Measurements from ENCODE around the gene RPL10A.

Gene RPL10A

GRCh38 chr6:35488517-35488862 is 20.3 kb downstream of the RPL10A start:
- H3K9me3 ChIP-seq (ENCODE audit: control insufficient read depth, insufficient read depth, low read length) = no peaks in the 10 kb centered on the region
- no peaks in the 10 kb centered on the region for H3K36me3 ChIP-seq (ENCODE audit: control insufficient read depth, low read length)
- no peaks in the 10 kb centered on the region for H3K9me2 ChIP-seq (replicated peaks; ENCODE audit: control insufficient read depth, low read length)
- no peaks in the 10 kb centered on the region for H3F3A ChIP-seq (ENCODE audit: control insufficient read depth, insufficient read depth)
- H3K4me2 ChIP-seq (ENCODE audit: low read length) = no peak overlapping the region
- no peaks in the 10 kb centered on the region for H3K4me1 ChIP-seq (ENCODE audit: control insufficient read depth, low read length)
- peaks cover 61% of the 10 kb centered on the region for H3K27me3 ChIP-seq (ENCODE audit: control insufficient read depth, low read length)
- no peak overlapping the region for H3K4me3 ChIP-seq (ENCODE audit: low read length)
- no peak overlapping the region for H3K27ac ChIP-seq (ENCODE audit: low read depth, low read length)
- no peak for TF ChIP-seq CTCF (IDR thresholded peaks at IDR 0.05; ENCODE audit: low read depth, low read length, poor library complexity, severe bottlenecking)
- TF ChIP-seq EZH2phosphoT487 (IDR thresholded peaks at IDR 0.05; ENCODE audit: borderline replicate concordance, low read length) = no peak
- no peaks in the 10 kb centered on the region for H4K20me1 ChIP-seq (ENCODE audit: control insufficient read depth, insufficient read depth, low read depth, low read length)
- no peaks in the 10 kb centered on the region for H3K79me2 ChIP-seq (ENCODE audit: control insufficient read depth, low read length)

GRCh38 chr6:35489066-35489465 is 20.9 kb downstream of the RPL10A start:
- no peaks in the 10 kb centered on the region for H3K36me3 ChIP-seq (ENCODE audit: control insufficient read depth, low read length)
- no peak overlapping the region for H3K4me3 ChIP-seq (ENCODE audit: low read length)
- H4K20me1 ChIP-seq (ENCODE audit: control insufficient read depth, insufficient read depth, low read depth, low read length) = no peaks in the 10 kb centered on the region
- no peaks in the 10 kb centered on the region for H3K9me2 ChIP-seq (replicated peaks; ENCODE audit: control insufficient read depth, low read length)
- H3K79me2 ChIP-seq (ENCODE audit: control insufficient read depth, low read length) = no peaks in the 10 kb centered on the region
- H3F3A ChIP-seq (ENCODE audit: control insufficient read depth, insufficient read depth) = no peaks in the 10 kb centered on the region
- H3K27ac ChIP-seq (ENCODE audit: low read depth, low read length) = no peak overlapping the region
- H3K9me3 ChIP-seq (ENCODE audit: control insufficient read depth, insufficient read depth, low read length) = no peaks in the 10 kb centered on the region
- H3K27me3 ChIP-seq (ENCODE audit: control insufficient read depth, low read length) = peaks cover 62% of the 10 kb centered on the region
- TF ChIP-seq EZH2phosphoT487 (IDR thresholded peaks at IDR 0.05; ENCODE audit: borderline replicate concordance, low read length) = no peak
- no peak for TF ChIP-seq CTCF (IDR thresholded peaks at IDR 0.05; ENCODE audit: low read depth, low read length, poor library complexity, severe bottlenecking)
- peaks cover 4% of the 10 kb centered on the region for H3K4me1 ChIP-seq (ENCODE audit: control insufficient read depth, low read length)
- H3K4me2 ChIP-seq (ENCODE audit: low read length) = no peak overlapping the region

- H3F3A ChIP-seq (ENCODE audit: control insufficient read depth, insufficient read depth) = no peaks in the 10 kb centered on the region
- no peaks in the 10 kb centered on the region for H3K9me2 ChIP-seq (replicated peaks; ENCODE audit: control insufficient read depth, low read length)
- no peak overlapping the region for H3K4me3 ChIP-seq (ENCODE audit: low read length)
- H3K36me3 ChIP-seq (ENCODE audit: control insufficient read depth, low read length) = no peaks in the 10 kb centered on the region
- no peak for TF ChIP-seq EZH2phosphoT487 (IDR thresholded peaks at IDR 0.05; ENCODE audit: borderline replicate concordance, low read length)
- no peak for TF ChIP-seq CTCF (IDR thresholded peaks at IDR 0.05; ENCODE audit: low read depth, low read length, poor library complexity, severe bottlenecking)
- peaks cover 10% of the 10 kb centered on the region for H3K4me1 ChIP-seq (ENCODE audit: control insufficient read depth, low read length)
- H3K27ac ChIP-seq (ENCODE audit: low read depth, low read length) = no peak overlapping the region
- H3K79me2 ChIP-seq (ENCODE audit: control insufficient read depth, low read length) = no peaks in the 10 kb centered on the region
- 0 out of 2 replicates have a peak, but pooled peaks cover under 1% of the 10 kb centered on the region for H4K20me1 ChIP-seq (ENCODE audit: control insufficient read depth, insufficient read depth, low read depth, low read length)
- H3K4me2 ChIP-seq (ENCODE audit: low read length) = no peak overlapping the region
- peaks cover 67% of the 10 kb centered on the region for H3K27me3 ChIP-seq (ENCODE audit: control insufficient read depth, low read length)
- H3K9me3 ChIP-seq (ENCODE audit: control insufficient read depth, insufficient read depth, low read length) = no peaks in the 10 kb centered on the region
Measured at GRCh38 chr6:35489995-35490791, 22.0 kb downstream of the RPL10A start.

All from DOHH2 (cell line).